T-helper 17 cell (primary cell): Measurements from ENCODE around the gene USP5. TPM values are rescaled to one million over a fixed set of nuclear protein-coding genes. Genes with fewer than 3 reads are reported as not detected.
"Not testable (repeated sequence)": the region's sequence is repeated elsewhere in the genome, so short reads cannot be mapped to it uniquely, and the experiment has no call there.

ENCODE experiments used
- ATAC-seq: fragments of 150-1000 bp; cut with Tn5 transposase; 2 replicates; pipeline ENCODE4 v1.10.0; 2021; ENCODE audit warnings: mild to moderate bottlenecking, moderate library complexity
- DNase-seq, 3 donors: peaks; one replicate each; pipeline versions ENCODE4 v3.0.0 to v3.0.0-alpha.2; 2020 to 2021
- H3K9me3 ChIP-seq: one replicate; pipeline ENCODE4 v1.7.0; 2013; ENCODE audit warnings: low read length, mild to moderate bottlenecking; ENCODE audit not compliant: control insufficient read depth, poor library complexity, severe bottlenecking
- H3K27ac Mint-ChIP-seq: one replicate; pipeline ENCODE4 v1.8.0; 2022; ENCODE audit warnings: mild to moderate bottlenecking, moderate library complexity, mixed read lengths
- H3K27me3 Mint-ChIP-seq: one replicate; pipeline ENCODE4 v1.8.0; 2022; ENCODE audit warnings: mixed read lengths
- H3K36me3 Mint-ChIP-seq: one replicate; pipeline ENCODE4 v1.8.0; 2022; ENCODE audit warnings: low read depth, mixed read lengths
- H3K4me1 Mint-ChIP-seq: one replicate; pipeline ENCODE4 v1.8.0; 2022; ENCODE audit warnings: mild to moderate bottlenecking, mixed read lengths
- H3K4me3 Mint-ChIP-seq: one replicate; pipeline ENCODE4 v1.8.0; 2022; ENCODE audit warnings: mild to moderate bottlenecking, moderate library complexity, mixed read lengths
- total RNA-seq, 4 donors: library from RNA in 2 of 4; stranded (reverse) in 2 of 4; gene quantifications; one replicate each; pipeline ENCODE4 v1.2.3 and lab custom pipeline; 2022 to 2026

The USP5 gene
- total RNA-seq, 2 donors from 2014 or later = 65.7 to 76.1 TPM

GRCh38 chr12:6867413-6868210 lies 15.7 kb downstream of the USP5 start, which contains the start of gene TPI1:
TPI1 (plus strand) TSS chr12:6867531; CDS start chr12:6867567, 36 bp downstream.
- Mint-ChIP-seq H3K36me3 (peaks cover 2% of the 10 kb centered on the region), H3K27me3 (no peaks in the 10 kb centered on the region), H3K4me1 (peaks cover 48% of the 10 kb centered on the region), H3K4me3 (peak within 1 kb of the TSS; percentile 94), H3K27ac (peak within 1 kb of the TSS; percentile 93)
- DNase-seq (peak; percentile 44 to 77 (median 77)), ATAC-seq (peak; percentile 77)
- H3K9me3 ChIP-seq = no peaks in the 10 kb centered on the region

GRCh38 chr12:6868211-6869048 lies 16.5 kb downstream of the USP5 start:
- ATAC-seq = no peak
- Mint-ChIP-seq H3K27me3 (no peaks in the 10 kb centered on the region), H3K36me3 (peaks cover 2% of the 10 kb centered on the region), H3K4me3 (peak overlapping the region; percentile 94), H3K4me1 (peaks cover 50% of the 10 kb centered on the region), H3K27ac (peak overlapping the region; percentile 93)
- DNase-seq = no peak
- H3K9me3 ChIP-seq = no peaks in the 10 kb centered on the region

GRCh38 chr12:6869049-6870021 lies 17.4 kb downstream of the USP5 start:
- Mint-ChIP-seq H3K27me3 (no peaks in the 10 kb centered on the region), H3K27ac (peak overlapping the region; percentile 93), H3K36me3 (peaks cover 2% of the 10 kb centered on the region), H3K4me3 (peak overlapping the region; percentile 94), H3K4me1 (peaks cover 52% of the 10 kb centered on the region)
- DNase-seq = peak; percentile 64 to 84 (median 72)
- no peaks in the 10 kb centered on the region for H3K9me3 ChIP-seq
- peak; percentile 14 for ATAC-seq

GRCh38 chr12:6870304-6870703 lies 18.4 kb downstream of the USP5 start:
- H3K27me3 Mint-ChIP-seq, H3K36me3 Mint-ChIP-seq, DNase-seq, ATAC-seq, H3K9me3 ChIP-seq: not testable (repeated sequence)
- Mint-ChIP-seq H3K4me1 (peaks cover 54% of the 10 kb centered on the region), H3K4me3 (peak overlapping the region; percentile 21), H3K27ac (peak overlapping the region; percentile 93)

- Mint-ChIP-seq H3K4me1 (peaks cover 58% of the 10 kb centered on the region), H3K36me3 (peaks cover 3% of the 10 kb centered on the region)
- no peak for ATAC-seq
These were observed 19.4 kb downstream of the USP5 start for GRCh38 chr12:6871052-6871957.

GRCh38 chr12:6872073-6873048 lies 20.4 kb downstream of the USP5 start:
- H3K9me3 ChIP-seq = no peaks in the 10 kb centered on the region
- no peaks in the 10 kb centered on the region for H3K27me3 Mint-ChIP-seq
- DNase-seq (peak; percentile 78 to 82 (median 81)), ATAC-seq (peak; percentile 46)
- peaks cover 6% of the 10 kb centered on the region for H3K36me3 Mint-ChIP-seq
- H3K4me3 Mint-ChIP-seq = peak overlapping the region; percentile 94
- peaks cover 56% of the 10 kb centered on the region for H3K4me1 Mint-ChIP-seq
- peak overlapping the region; percentile 93 for H3K27ac Mint-ChIP-seq

More at GRCh38 chr12:6871052-6871957, 19.4 kb downstream of the USP5 start:
- H3K27ac Mint-ChIP-seq = peak overlapping the region; percentile 93
- peak overlapping the region; percentile 94 for H3K4me3 Mint-ChIP-seq
- DNase-seq = peak in 1 of 3 donors; percentile 33
- no peaks in the 10 kb centered on the region for H3K27me3 Mint-ChIP-seq
- no peaks in the 10 kb centered on the region for H3K9me3 ChIP-seq

GRCh38 chr12:6873094-6874014 lies 21.4 kb downstream of the USP5 start, which contains the start of gene SPSB2:
SPSB2 (minus strand) TSS chr12:6873303; CDS start chr12:6872901, 402 bp downstream.
- DNase-seq (peak; percentile 99 to 100 (median 99)), ATAC-seq (peak; percentile 93)
- no peaks in the 10 kb centered on the region for H3K9me3 ChIP-seq
- no peaks in the 10 kb centered on the region for H3K27me3 Mint-ChIP-seq
- peaks cover 51% of the 10 kb centered on the region for H3K4me1 Mint-ChIP-seq
- H3K27ac Mint-ChIP-seq = peak within 1 kb of the TSS; percentile 93
- H3K36me3 Mint-ChIP-seq = peaks cover 6% of the 10 kb centered on the region
- peak within 1 kb of the TSS; percentile 94 for H3K4me3 Mint-ChIP-seq

- Mint-ChIP-seq H3K4me1 (peaks cover 45% of the 10 kb centered on the region), H3K4me3 (peak overlapping the region; percentile 94), H3K27ac (peak overlapping the region; percentile 93)
- H3K36me3 Mint-ChIP-seq, H3K27me3 Mint-ChIP-seq, ATAC-seq, DNase-seq, H3K9me3 ChIP-seq: not testable (repeated sequence)
These were observed 22.0 kb downstream of the USP5 start for GRCh38 chr12:6874015-6874368.

GRCh38 chr12:6879824-6880223 lies 27.9 kb downstream of the USP5 start:
- not testable (repeated sequence) for DNase-seq, H3K36me3 Mint-ChIP-seq, H3K9me3 ChIP-seq, H3K4me1 Mint-ChIP-seq, H3K4me3 Mint-ChIP-seq, H3K27me3 Mint-ChIP-seq, H3K27ac Mint-ChIP-seq, ATAC-seq

GRCh38 chr12:6883252-6883651 lies 31.3 kb downstream of the USP5 start:
- no peak for ATAC-seq
- Mint-ChIP-seq H3K4me1 (no peaks in the 10 kb centered on the region), H3K4me3 (no peak overlapping the region), H3K27me3 (no peaks in the 10 kb centered on the region), H3K27ac (no peak overlapping the region), H3K36me3 (no peaks in the 10 kb centered on the region)
- no peaks in the 10 kb centered on the region for H3K9me3 ChIP-seq
- DNase-seq = no peak
